A549 (cell line): ENCODE results near the gene GSK3B.

ENCODE experiments used
- MAFK ChIP-seq: fragments of 450-650 bp; IDR thresholded peaks from 2 replicates; pipeline ENCODE4 v1.6.1; 2014; ENCODE audit not compliant: partially characterized antibody
- SMC3 ChIP-seq: fragments of >200 bp; sonication (Bioruptor Twin); formaldehyde crosslinking; IDR thresholded peaks from 3 replicates; pipeline ENCODE4 v1.6.1; 2018; ENCODE audit warnings: inconsistent platforms

- TF ChIP-seq MAFK (no peak), SMC3 (no peak)
Measured at GRCh38 chr3:119989981-119990655, 104.1 kb downstream of the GSK3B start.
